ENCODE data around the gene RAP1GDS1. TPM values are rescaled to one million over a fixed set of nuclear protein-coding genes. Genes with fewer than 3 reads are reported as not detected.
"Not testable (repeated sequence)": the region's sequence is repeated elsewhere in the genome, so short reads cannot be mapped to it uniquely, and the experiment has no call there.

Gene RAP1GDS1
- total RNA-seq, 1 donor from 2014 or later, result 53.0 TPM

- intact Hi-C loops (cut with micrococcal nuclease), result no loop called here
Measured at GRCh38 chr4:98287328-98287727, 26.1 kb downstream of the RAP1GDS1 start.

- intact Hi-C loops (cut with micrococcal nuclease), result loop anchor here (1.0 kb wide), 1 partner anchor 25 kb away; no protein-coding TSS in a partner anchor
Measured at GRCh38 chr4:98288671-98289070, 27.5 kb downstream of the RAP1GDS1 start.

- intact Hi-C loops (cut with micrococcal nuclease), result no loop called here
Measured at GRCh38 chr4:98289375-98289774, 28.2 kb downstream of the RAP1GDS1 start.

- intact Hi-C loops (cut with micrococcal nuclease), result no loop called here
Measured at GRCh38 chr4:98290511-98290910, 29.3 kb downstream of the RAP1GDS1 start.

GRCh38 chr4:98293104-98293887 is 32.1 kb downstream of the RAP1GDS1 start:
- intact Hi-C loops (cut with micrococcal nuclease), result no loop called here

- intact Hi-C loops (cut with micrococcal nuclease), result no loop called here
Measured at GRCh38 chr4:98298022-98298421, 36.8 kb downstream of the RAP1GDS1 start.

- intact Hi-C loops (cut with micrococcal nuclease), result no loop called here
Measured at GRCh38 chr4:98300706-98301105, 39.5 kb downstream of the RAP1GDS1 start.

- intact Hi-C loops (cut with micrococcal nuclease), result no loop called here
Measured at GRCh38 chr4:98305576-98305975, 44.4 kb downstream of the RAP1GDS1 start.

- intact Hi-C loops (cut with micrococcal nuclease), result no loop called here
Measured at GRCh38 chr4:98310867-98311266, 49.7 kb downstream of the RAP1GDS1 start.

GRCh38 chr4:98311656-98312055 is 50.5 kb downstream of the RAP1GDS1 start:
- intact Hi-C loops (cut with micrococcal nuclease), result no loop called here

GRCh38 chr4:98314791-98315565 is 53.8 kb downstream of the RAP1GDS1 start:
- intact Hi-C loops (cut with micrococcal nuclease), result no loop called here

- intact Hi-C loops (cut with micrococcal nuclease), result no loop called here
Measured at GRCh38 chr4:98318521-98318920, 57.3 kb downstream of the RAP1GDS1 start.

- intact Hi-C loops (cut with micrococcal nuclease), result no loop called here
Measured at GRCh38 chr4:98319021-98319420, 57.8 kb downstream of the RAP1GDS1 start.

GRCh38 chr4:98326168-98326567 is 65.0 kb downstream of the RAP1GDS1 start:
- intact Hi-C loops (cut with micrococcal nuclease), result no loop called here

GRCh38 chr4:98327694-98328093 is 66.5 kb downstream of the RAP1GDS1 start:
- intact Hi-C loops (cut with micrococcal nuclease), result no loop called here

- intact Hi-C loops (cut with micrococcal nuclease), result not testable (repeated sequence)
Measured at GRCh38 chr4:98329879-98330640, 68.9 kb downstream of the RAP1GDS1 start.

GRCh38 chr4:98332017-98332416 is 70.8 kb downstream of the RAP1GDS1 start:
- intact Hi-C loops (cut with micrococcal nuclease), result no loop called here

GRCh38 chr4:98334461-98334860 is 73.3 kb downstream of the RAP1GDS1 start:
- intact Hi-C loops (cut with micrococcal nuclease), result no loop called here

GRCh38 chr4:98338761-98339438 is 77.7 kb downstream of the RAP1GDS1 start:
- intact Hi-C loops (cut with micrococcal nuclease), result no loop called here

GRCh38 chr4:98341309-98341708 is 80.1 kb downstream of the RAP1GDS1 start:
- intact Hi-C loops (cut with micrococcal nuclease), result no loop called here

- intact Hi-C loops (cut with micrococcal nuclease), result no loop called here
Measured at GRCh38 chr4:98343626-98344025, 82.4 kb downstream of the RAP1GDS1 start.

All from T-helper 1 cell treated with Interleukin-12 subunit alpha and Interleukin-12 subunit beta and Interleukin-4 antibody, amounts not matched to agents 30 ng/mL and 1 ng/mL, for 36 hours (primary cell).